Natural killer cell (primary cell): ENCODE measurements around the gene SLC25A24. TPM values are rescaled to one million over a fixed set of nuclear protein-coding genes. Genes with fewer than 3 reads are reported as not detected.
"Not testable (repeated sequence)": the region's sequence is repeated elsewhere in the genome, so short reads cannot be mapped to it uniquely, and the experiment has no call there.

Source experiments
- ATAC-seq, 3 donors: fragments of 150-1000 bp in 2 of 3; fragments of 200-7000 bp in 1 of 3; cut with Tn5 transposase; 1 replicate in 1 of 3; 2 replicates in 2 of 3; pipeline ENCODE4 v1.10.0; 2021; ENCODE audit warnings: mild to moderate bottlenecking in 2 of 3, moderate library complexity in 2 of 3
- DNase-seq, 2 donors: peaks; one replicate each; pipeline versions ENCODE4 v3.0.0 to v3.0.0-alpha.2; 2013 to 2021; ENCODE audit warnings: mixed read lengths in 1 of 2
- H3K27ac ChIP-seq: one replicate; pipeline ENCODE4 v1.5.1; 2013; ENCODE audit warnings: mild to moderate bottlenecking, low read length
- H3K27me3 ChIP-seq: one replicate; pipeline ENCODE4 v1.6.1; 2013; ENCODE audit warnings: low read length; ENCODE audit not compliant: control insufficient read depth, insufficient read depth
- H3K36me3 ChIP-seq: one replicate; pipeline ENCODE4 v1.6.1; 2013; ENCODE audit warnings: low read length; ENCODE audit not compliant: control insufficient read depth, insufficient read depth
- H3K4me1 ChIP-seq: one replicate; pipeline ENCODE4 v1.6.1; 2013; ENCODE audit warnings: low read length; ENCODE audit not compliant: control insufficient read depth, insufficient read depth
- H3K4me3 ChIP-seq: one replicate; pipeline ENCODE4 v1.5.1; 2013; ENCODE audit warnings: low read length
- H3K9me3 ChIP-seq: one replicate; pipeline ENCODE4 v1.6.1; 2013; ENCODE audit warnings: low read length; ENCODE audit not compliant: control insufficient read depth, insufficient read depth
- H3K27ac Mint-ChIP-seq, 2 donors: one replicate each; pipeline ENCODE4 v1.8.0; 2022; ENCODE audit warnings: mild to moderate bottlenecking in 2 of 2, mixed read lengths in 2 of 2, moderate library complexity in 1 of 2
- H3K27me3 Mint-ChIP-seq, 2 donors: one replicate each; pipeline ENCODE4 v1.8.0; 2022; ENCODE audit warnings: low read depth in 2 of 2, mixed read lengths in 2 of 2
- H3K36me3 Mint-ChIP-seq: one replicate; pipeline ENCODE4 v1.8.0; 2022; ENCODE audit warnings: mixed read lengths
- H3K4me1 Mint-ChIP-seq, 2 donors: one replicate each; pipeline ENCODE4 v1.8.0; 2022; ENCODE audit warnings: mixed read lengths in 2 of 2
- H3K4me3 Mint-ChIP-seq: one replicate; pipeline ENCODE4 v1.8.0; 2022; ENCODE audit warnings: mild to moderate bottlenecking, moderate library complexity, mixed read lengths
- H3K9me3 Mint-ChIP-seq, 2 donors: one replicate each; pipeline ENCODE4 v1.8.0; 2022; ENCODE audit warnings: mixed read lengths in 2 of 2
- CTCF ChIP-seq: fragments of 200-600 bp; IDR thresholded peaks from one replicate; pipeline ENCODE4 v1.8.0; 2022; ENCODE audit warnings: antibody characterized with exemption
- WGBS: methylation state at CpG from one replicate; pipeline ENCODE4 v1.1.7; 2013; ENCODE audit warnings: missing lambda C conversion rate; ENCODE audit not compliant: insufficient coverage; 5-methylcytosine and 5-hydroxymethylcytosine counted together
- intact Hi-C: fragments of 100-400 bp; cut with micrococcal nuclease; formaldehyde crosslinking; loops from one replicate; pipeline ENCODE4 v1.14.2; 2022
- total RNA-seq, 4 donors: library from RNA; stranded (reverse); fragments of 120-200 nt in 1 of 4; gene quantifications; one replicate each; pipeline versions ENCODE4 v1.2.3 to v1.2.4, GENCODE V29; 2013 to 2022

SLC25A24 gene
- total RNA-seq, 3 donors from 2014 or later (not counting 1 experiment from before 2014, with no cell fraction given): 7.6 to 11.5 (median 11.3) TPM

- H3K36me3 Mint-ChIP-seq: peaks cover 8% of the 10 kb centered on the region
- H3K9me3 Mint-ChIP-seq: peaks cover 2 to 7% of the 10 kb centered on the region in 2 donors
- intact Hi-C loops: no loop called here
- no peak for TF ChIP-seq CTCF
- no peaks in the 10 kb centered on the region for H3K27me3 Mint-ChIP-seq
- H3K4me1 ChIP-seq: no peaks in the 10 kb centered on the region
- H3K4me3 Mint-ChIP-seq: no peak overlapping the region
- peaks cover 4 to 5% of the 10 kb centered on the region in 2 donors for H3K4me1 Mint-ChIP-seq
- H3K36me3 ChIP-seq: peaks cover 9% of the 10 kb centered on the region
- WGBS: no CpG with 5 or more reads among the region's 1 CpG
- no peak overlapping the region for H3K27ac ChIP-seq
- H3K9me3 ChIP-seq: peaks cover 17% of the 10 kb centered on the region
- ATAC-seq (no peak), DNase-seq (no peak)
- no peaks in the 10 kb centered on the region for H3K27me3 ChIP-seq
- H3K27ac Mint-ChIP-seq: no peak overlapping the region
- H3K4me3 ChIP-seq: no peak overlapping the region
Measured at GRCh38 chr1:108188801-108189200, 11.3 kb downstream of the SLC25A24 start.

- H3K27me3 ChIP-seq: no peaks in the 10 kb centered on the region
- no peak for TF ChIP-seq CTCF
- Mint-ChIP-seq H3K9me3 (peaks cover 0 to 2% of the 10 kb centered on the region in 2 donors), H3K27me3 (no peaks in the 10 kb centered on the region), H3K4me3 (no peak overlapping the region), H3K4me1 (peaks cover 7 to 10% of the 10 kb centered on the region in 2 donors), H3K27ac (no peak overlapping the region), H3K36me3 (no peaks in the 10 kb centered on the region)
- no peak overlapping the region for H3K27ac ChIP-seq
- H3K4me3 ChIP-seq: no peak overlapping the region
- intact Hi-C loops: no loop called here
- no peak for DNase-seq
- no peak for ATAC-seq
- H3K9me3 ChIP-seq: no peaks in the 10 kb centered on the region
- H3K4me1 ChIP-seq: peaks cover 2% of the 10 kb centered on the region
- H3K36me3 ChIP-seq: peaks cover 20% of the 10 kb centered on the region
- 85% methylated on average over 2 of the region's 2 CpGs for WGBS
Measured at GRCh38 chr1:108182959-108183700, 17.0 kb downstream of the SLC25A24 start.

- H3K27me3 ChIP-seq: no peaks in the 10 kb centered on the region
- peaks cover 2% of the 10 kb centered on the region for H3K4me1 ChIP-seq
- no peak for DNase-seq
- no peak for TF ChIP-seq CTCF
- Mint-ChIP-seq H3K36me3 (no peaks in the 10 kb centered on the region), H3K27me3 (no peaks in the 10 kb centered on the region), H3K4me1 (peaks cover 6 to 21% of the 10 kb centered on the region in 2 donors), H3K4me3 (no peak overlapping the region), H3K9me3 (peaks cover 0 to 2% of the 10 kb centered on the region in 2 donors), H3K27ac (no peak overlapping the region)
- no peak for ATAC-seq
- intact Hi-C loops: no loop called here
- no CpG with 5 or more reads among the region's 1 CpG for WGBS
- peaks cover 18% of the 10 kb centered on the region for H3K36me3 ChIP-seq
- peaks cover 6% of the 10 kb centered on the region for H3K9me3 ChIP-seq
- H3K4me3 ChIP-seq: no peak overlapping the region
- H3K27ac ChIP-seq: no peak overlapping the region
Measured at GRCh38 chr1:108179018-108179417, 21.1 kb downstream of the SLC25A24 start.

- H3K27ac ChIP-seq, H3K9me3 ChIP-seq, H3K27ac Mint-ChIP-seq, ATAC-seq, DNase-seq, H3K27me3 ChIP-seq, H3K36me3 Mint-ChIP-seq, H3K4me3 ChIP-seq, H3K4me3 Mint-ChIP-seq, H3K4me1 ChIP-seq, H3K36me3 ChIP-seq, H3K4me1 Mint-ChIP-seq, intact Hi-C loops, H3K27me3 Mint-ChIP-seq, H3K9me3 Mint-ChIP-seq: not testable (repeated sequence)
- no CpG with 5 or more reads among the region's 1 CpG for WGBS
Measured at GRCh38 chr1:108162409-108162808, 37.7 kb downstream of the SLC25A24 start.

- intact Hi-C loops, H3K27me3 Mint-ChIP-seq, H3K9me3 ChIP-seq, H3K4me1 ChIP-seq, H3K9me3 Mint-ChIP-seq, H3K27me3 ChIP-seq, H3K27ac ChIP-seq, H3K4me3 ChIP-seq, DNase-seq, ATAC-seq, H3K27ac Mint-ChIP-seq, H3K36me3 ChIP-seq, H3K4me3 Mint-ChIP-seq, H3K4me1 Mint-ChIP-seq: not testable (repeated sequence)
- peaks cover 12% of the 10 kb centered on the region for H3K36me3 Mint-ChIP-seq
- WGBS: 100% methylated on average over 6 of the region's 30 CpGs
Measured at GRCh38 chr1:108159951-108160350, 40.2 kb downstream of the SLC25A24 start.
